ENCODE measurements around the gene KYAT1. TPM values are rescaled to one million over a fixed set of nuclear protein-coding genes. Genes with fewer than 3 reads are reported as not detected.

KYAT1 gene
- total and polyA plus RNA-seq, 2 of the 13 experiments (the other 11 are each of a cell fraction or from before 2014, with no cell fraction given): 9.2 to 46.5 TPM

DNA sequence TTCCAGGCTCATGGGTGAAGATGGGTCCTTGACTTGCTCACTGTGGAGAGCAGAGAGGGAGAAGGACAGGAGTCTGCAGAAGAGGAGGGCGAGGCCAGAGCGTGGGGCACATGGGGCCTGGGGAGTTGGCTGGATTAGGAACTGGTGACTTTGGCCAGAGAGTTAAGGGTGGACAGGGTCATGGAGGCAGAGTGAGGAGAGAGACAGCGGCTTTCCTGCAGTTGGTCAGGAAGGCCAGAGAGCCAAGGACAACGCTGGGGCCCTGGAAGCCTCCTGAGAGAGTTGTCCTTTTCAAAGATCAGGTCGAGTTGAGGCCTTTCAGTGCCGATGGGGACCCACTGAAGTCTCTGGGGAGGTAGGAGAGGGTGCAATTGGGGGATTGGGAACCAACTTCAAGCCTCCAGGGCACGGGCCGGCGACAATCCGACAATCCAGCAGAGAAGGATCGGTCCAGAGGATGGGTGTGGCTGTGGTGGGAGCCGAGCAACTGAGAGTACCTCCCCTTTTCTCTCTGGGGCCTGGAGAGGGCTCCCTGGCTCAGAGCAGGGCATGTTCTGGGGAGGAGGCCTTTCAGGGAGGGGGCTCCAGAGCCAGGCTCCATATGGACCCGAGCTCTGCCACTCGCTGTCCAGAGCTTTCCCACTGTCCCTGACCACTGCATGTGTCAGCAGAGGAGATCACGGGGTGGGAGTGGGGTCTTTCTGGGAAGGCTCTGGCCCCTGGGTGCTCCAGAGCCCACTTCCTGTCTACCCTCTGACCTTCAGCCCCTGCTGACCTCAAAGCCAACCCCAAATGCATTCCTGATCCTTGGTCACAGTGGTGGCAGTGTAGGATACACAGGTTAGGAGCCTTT is 31.5 kb upstream of the KYAT1 start (continued):
- TF ChIP-seq, protein P1, sequence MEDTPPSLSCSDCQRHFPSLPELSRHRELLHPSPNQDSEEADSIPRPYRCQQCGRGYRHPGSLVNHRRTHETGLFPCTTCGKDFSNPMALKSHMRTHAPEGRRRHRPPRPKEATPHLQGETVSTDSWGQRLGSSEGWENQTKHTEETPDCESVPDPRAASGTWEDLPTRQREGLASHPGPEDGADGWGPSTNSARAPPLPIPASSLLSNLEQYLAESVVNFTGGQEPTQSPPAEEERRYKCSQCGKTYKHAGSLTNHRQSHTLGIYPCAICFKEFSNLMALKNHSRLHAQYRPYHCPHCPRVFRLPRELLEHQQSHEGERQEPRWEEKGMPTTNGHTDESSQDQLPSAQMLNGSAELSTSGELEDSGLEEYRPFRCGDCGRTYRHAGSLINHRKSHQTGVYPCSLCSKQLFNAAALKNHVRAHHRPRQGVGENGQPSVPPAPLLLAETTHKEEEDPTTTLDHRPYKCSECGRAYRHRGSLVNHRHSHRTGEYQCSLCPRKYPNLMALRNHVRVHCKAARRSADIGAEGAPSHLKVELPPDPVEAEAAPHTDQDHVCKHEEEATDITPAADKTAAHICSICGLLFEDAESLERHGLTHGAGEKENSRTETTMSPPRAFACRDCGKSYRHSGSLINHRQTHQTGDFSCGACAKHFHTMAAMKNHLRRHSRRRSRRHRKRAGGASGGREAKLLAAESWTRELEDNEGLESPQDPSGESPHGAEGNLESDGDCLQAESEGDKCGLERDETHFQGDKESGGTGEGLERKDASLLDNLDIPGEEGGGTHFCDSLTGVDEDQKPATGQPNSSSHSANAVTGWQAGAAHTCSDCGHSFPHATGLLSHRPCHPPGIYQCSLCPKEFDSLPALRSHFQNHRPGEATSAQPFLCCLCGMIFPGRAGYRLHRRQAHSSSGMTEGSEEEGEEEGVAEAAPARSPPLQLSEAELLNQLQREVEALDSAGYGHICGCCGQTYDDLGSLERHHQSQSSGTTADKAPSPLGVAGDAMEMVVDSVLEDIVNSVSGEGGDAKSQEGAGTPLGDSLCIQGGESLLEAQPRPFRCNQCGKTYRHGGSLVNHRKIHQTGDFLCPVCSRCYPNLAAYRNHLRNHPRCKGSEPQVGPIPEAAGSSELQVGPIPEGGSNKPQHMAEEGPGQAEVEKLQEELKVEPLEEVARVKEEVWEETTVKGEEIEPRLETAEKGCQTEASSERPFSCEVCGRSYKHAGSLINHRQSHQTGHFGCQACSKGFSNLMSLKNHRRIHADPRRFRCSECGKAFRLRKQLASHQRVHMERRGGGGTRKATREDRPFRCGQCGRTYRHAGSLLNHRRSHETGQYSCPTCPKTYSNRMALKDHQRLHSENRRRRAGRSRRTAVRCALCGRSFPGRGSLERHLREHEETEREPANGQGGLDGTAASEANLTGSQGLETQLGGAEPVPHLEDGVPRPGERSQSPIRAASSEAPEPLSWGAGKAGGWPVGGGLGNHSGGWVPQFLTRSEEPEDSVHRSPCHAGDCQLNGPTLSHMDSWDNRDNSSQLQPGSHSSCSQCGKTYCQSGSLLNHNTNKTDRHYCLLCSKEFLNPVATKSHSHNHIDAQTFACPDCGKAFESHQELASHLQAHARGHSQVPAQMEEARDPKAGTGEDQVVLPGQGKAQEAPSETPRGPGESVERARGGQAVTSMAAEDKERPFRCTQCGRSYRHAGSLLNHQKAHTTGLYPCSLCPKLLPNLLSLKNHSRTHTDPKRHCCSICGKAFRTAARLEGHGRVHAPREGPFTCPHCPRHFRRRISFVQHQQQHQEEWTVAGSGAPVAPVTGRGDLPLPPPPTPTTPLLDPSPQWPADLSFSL (CRISPR knock-in tag; IDR thresholded peaks at IDR 0.05): no peak
- TF ChIP-seq SP5 (CRISPR knock-in tag; IDR thresholded peaks at IDR 0.05; ENCODE audit: borderline replicate concordance, low read depth): no peak
- 0 out of 2 replicates have a peak, but pooled peaks have one; percentile 46 for TF ChIP-seq ZSCAN31 (CRISPR knock-in tag; IDR thresholded peaks at IDR 0.05; ENCODE audit: low read depth)
- TF ChIP-seq, protein P2, sequence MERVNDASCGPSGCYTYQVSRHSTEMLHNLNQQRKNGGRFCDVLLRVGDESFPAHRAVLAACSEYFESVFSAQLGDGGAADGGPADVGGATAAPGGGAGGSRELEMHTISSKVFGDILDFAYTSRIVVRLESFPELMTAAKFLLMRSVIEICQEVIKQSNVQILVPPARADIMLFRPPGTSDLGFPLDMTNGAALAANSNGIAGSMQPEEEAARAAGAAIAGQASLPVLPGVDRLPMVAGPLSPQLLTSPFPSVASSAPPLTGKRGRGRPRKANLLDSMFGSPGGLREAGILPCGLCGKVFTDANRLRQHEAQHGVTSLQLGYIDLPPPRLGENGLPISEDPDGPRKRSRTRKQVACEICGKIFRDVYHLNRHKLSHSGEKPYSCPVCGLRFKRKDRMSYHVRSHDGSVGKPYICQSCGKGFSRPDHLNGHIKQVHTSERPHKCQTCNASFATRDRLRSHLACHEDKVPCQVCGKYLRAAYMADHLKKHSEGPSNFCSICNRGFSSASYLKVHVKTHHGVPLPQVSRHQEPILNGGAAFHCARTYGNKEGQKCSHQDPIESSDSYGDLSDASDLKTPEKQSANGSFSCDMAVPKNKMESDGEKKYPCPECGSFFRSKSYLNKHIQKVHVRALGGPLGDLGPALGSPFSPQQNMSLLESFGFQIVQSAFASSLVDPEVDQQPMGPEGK (CRISPR knock-in tag; IDR thresholded peaks at IDR 0.05): peak; percentile 61
- 0 out of 2 replicates have a peak, but pooled peaks have one; percentile 25 for TF ChIP-seq NFKB2 (CRISPR knock-in tag; IDR thresholded peaks at IDR 0.05; ENCODE audit: borderline replicate concordance)
- no peak for TF ChIP-seq ARNT2 (CRISPR knock-in tag; IDR thresholded peaks at IDR 0.05; ENCODE audit: low read depth)
- peak; percentile 83 for TF ChIP-seq NR2C2 (CRISPR knock-in tag; IDR thresholded peaks at IDR 0.05; ENCODE audit: borderline replicate concordance)
- TF ChIP-seq SP4 (CRISPR knock-in tag; IDR thresholded peaks at IDR 0.05): peak; percentile 34; the same call in 1 of the 2 replicates
- TF ChIP-seq ZNF724P (CRISPR knock-in tag; IDR thresholded peaks at IDR 0.05; ENCODE audit: borderline replicate concordance): no peak
- no peak for TF ChIP-seq ZNF749 (CRISPR knock-in tag; IDR thresholded peaks at IDR 0.05; ENCODE audit: borderline replicate concordance)
- TF ChIP-seq, protein P3, sequence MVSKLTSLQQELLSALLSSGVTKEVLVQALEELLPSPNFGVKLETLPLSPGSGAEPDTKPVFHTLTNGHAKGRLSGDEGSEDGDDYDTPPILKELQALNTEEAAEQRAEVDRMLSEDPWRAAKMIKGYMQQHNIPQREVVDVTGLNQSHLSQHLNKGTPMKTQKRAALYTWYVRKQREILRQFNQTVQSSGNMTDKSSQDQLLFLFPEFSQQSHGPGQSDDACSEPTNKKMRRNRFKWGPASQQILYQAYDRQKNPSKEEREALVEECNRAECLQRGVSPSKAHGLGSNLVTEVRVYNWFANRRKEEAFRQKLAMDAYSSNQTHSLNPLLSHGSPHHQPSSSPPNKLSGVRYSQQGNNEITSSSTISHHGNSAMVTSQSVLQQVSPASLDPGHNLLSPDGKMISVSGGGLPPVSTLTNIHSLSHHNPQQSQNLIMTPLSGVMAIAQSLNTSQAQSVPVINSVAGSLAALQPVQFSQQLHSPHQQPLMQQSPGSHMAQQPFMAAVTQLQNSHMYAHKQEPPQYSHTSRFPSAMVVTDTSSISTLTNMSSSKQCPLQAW (CRISPR knock-in tag; IDR thresholded peaks at IDR 0.05): 0 out of 2 replicates have a peak, but pooled peaks have one; percentile 20
- TF ChIP-seq ZNF567 (CRISPR knock-in tag; IDR thresholded peaks at IDR 0.05; ENCODE audit: borderline replicate concordance): no peak
- 0 out of 2 replicates have a peak, but pooled peaks have one; percentile 65 for TF ChIP-seq NR2F6 (IDR thresholded peaks at IDR 0.05)
- TF ChIP-seq NR2F6 (CRISPR knock-in tag; IDR thresholded peaks at IDR 0.05): peak; percentile 65; the same call in 1 of the 2 replicates
- TF ChIP-seq MXI1 (IDR thresholded peaks at IDR 0.05; ENCODE audit: borderline replicate concordance, low read depth, low read length): no peak
- no peak for TF ChIP-seq MED8 (CRISPR knock-in tag; IDR thresholded peaks at IDR 0.05; ENCODE audit: insufficient replicate concordance)
- TF ChIP-seq ZNF713 (CRISPR knock-in tag; IDR thresholded peaks at IDR 0.05): no peak
- TF ChIP-seq, protein P4, sequence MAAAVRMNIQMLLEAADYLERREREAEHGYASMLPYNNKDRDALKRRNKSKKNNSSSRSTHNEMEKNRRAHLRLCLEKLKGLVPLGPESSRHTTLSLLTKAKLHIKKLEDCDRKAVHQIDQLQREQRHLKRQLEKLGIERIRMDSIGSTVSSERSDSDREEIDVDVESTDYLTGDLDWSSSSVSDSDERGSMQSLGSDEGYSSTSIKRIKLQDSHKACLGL (CRISPR knock-in tag; IDR thresholded peaks at IDR 0.05): no peak
